GM13976 (cell line): ENCODE results near the gene B3GNT9.
A peak's percentile ranks its signal among the peaks of the same experiment; 100 is the strongest.

ENCODE experiments used
- DNase-seq: peaks from one replicate; pipeline ENCODE4 v3.0.0; 2012; ENCODE audit warnings: low spot score
- CTCF ChIP-seq: IDR thresholded peaks from 2 replicates; pipeline ENCODE4 v1.5.1; 2012; ENCODE audit warnings: borderline replicate concordance, mild to moderate bottlenecking; ENCODE audit not compliant: insufficient read depth; ENCODE audit errors: extremely low read depth, missing control alignments, control extremely low read depth
- in situ Hi-C: fragments of 300-500 bp; cut with MboI; formaldehyde crosslinking; loops from one replicate; pipeline ENCODE4 v1.12.0; 2022; ENCODE audit warnings: low sequenced_read_pairs, mixed read lengths, inconsistent platforms; ENCODE audit not compliant: unreplicated experiment

B3GNT9 gene

GRCh38 chr16:67174706-67175231 is 24.0 kb upstream of the B3GNT9 start:
- no peak for DNase-seq
- in situ Hi-C loops, result loop anchor here (25.0 kb wide), 1 partner anchor 212 kb away; the partner anchor contains the start of gene CES3
- TF ChIP-seq CTCF, result no peak

GRCh38 chr16:67173808-67174705 is 23.3 kb upstream of the B3GNT9 start:
- in situ Hi-C loops, result loop anchor here (25.0 kb wide), 1 partner anchor 212 kb away; the partner anchor contains the start of gene CES3
- DNase-seq, result peak; percentile 82
- peak; percentile 33 for TF ChIP-seq CTCF

- no peak for TF ChIP-seq CTCF
- DNase-seq, result no peak
- in situ Hi-C loops, result loop anchor here (25.0 kb wide), 1 partner anchor 211 kb away; the partner anchor contains the start of gene CES3
Observed at GRCh38 chr16:67173323-67173722, 22.5 kb upstream of the B3GNT9 start.

- DNase-seq, result peak; percentile 42
- no peak for TF ChIP-seq CTCF
- in situ Hi-C loops, result loop anchor here (25.0 kb wide), 1 partner anchor 209 kb away; the partner anchor contains the start of gene CES3
Observed at GRCh38 chr16:67170949-67171649, 20.3 kb upstream of the B3GNT9 start.

- in situ Hi-C loops, result loop anchor here (25.0 kb wide), 1 partner anchor 208 kb away; the partner anchor contains the start of gene CES3
- no peak for TF ChIP-seq CTCF
- DNase-seq, result peak; percentile 84
Observed at GRCh38 chr16:67170168-67170948, 19.6 kb upstream of the B3GNT9 start, which contains the start of gene NOL3. Gene NOL3, plus strand, starts transcription at chr16:67170538.
